HG03354 (cell line): ENCODE data around the gene F10.

Source experiments
- ATAC-seq: cut with Tn5 transposase; IDR thresholded peaks from one replicate; pipeline ENCODE4 v1.9.1; 2021; ENCODE audit warnings: mild to moderate bottlenecking; ENCODE audit not compliant: unreplicated experiment, poor library complexity, severe bottlenecking

F10 gene

DNA sequence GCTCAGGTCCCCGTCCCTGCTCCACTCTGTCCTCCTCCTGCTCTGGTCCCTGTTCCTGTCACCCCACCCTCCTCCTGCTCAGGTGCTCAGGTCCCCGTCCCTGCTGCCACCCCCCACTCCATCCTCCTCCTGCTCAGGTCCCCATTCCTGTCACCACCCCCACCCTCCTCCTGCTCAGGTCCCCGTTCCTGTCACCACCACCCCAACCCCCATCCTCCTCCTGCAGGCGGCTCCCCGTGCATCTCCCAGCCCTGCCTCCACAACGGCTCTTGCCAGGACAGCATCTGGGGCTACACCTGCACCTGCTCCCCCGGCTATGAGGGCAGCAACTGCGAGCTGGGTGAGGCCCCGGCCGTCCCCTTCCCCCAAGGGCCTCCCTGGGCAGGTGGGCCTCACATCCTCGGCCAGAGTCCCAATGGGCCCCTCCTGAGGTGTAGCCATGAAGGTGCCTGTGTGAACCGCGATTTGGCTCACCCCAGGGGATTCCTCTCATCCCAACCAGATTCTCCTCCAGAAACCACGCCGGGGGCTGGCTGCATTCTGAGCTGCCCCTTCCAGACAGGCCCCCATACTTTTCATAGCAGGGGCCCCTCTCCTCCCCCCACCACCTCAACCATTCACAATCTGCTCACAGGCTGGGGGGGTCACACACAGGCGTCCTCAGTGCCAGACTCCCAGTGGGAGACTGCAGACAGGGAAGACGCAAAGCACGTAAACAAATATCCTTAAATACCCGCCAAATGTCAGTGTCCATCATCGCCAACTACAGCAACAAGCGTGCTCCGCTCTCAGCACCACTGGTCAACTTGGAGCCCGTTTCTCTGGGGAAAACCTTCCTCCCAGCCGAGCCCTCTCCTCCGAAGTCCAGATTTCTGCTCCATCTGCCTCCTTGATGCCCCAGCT is 40.4 kb downstream of the F10 start:
- no peak for ATAC-seq

DNA sequence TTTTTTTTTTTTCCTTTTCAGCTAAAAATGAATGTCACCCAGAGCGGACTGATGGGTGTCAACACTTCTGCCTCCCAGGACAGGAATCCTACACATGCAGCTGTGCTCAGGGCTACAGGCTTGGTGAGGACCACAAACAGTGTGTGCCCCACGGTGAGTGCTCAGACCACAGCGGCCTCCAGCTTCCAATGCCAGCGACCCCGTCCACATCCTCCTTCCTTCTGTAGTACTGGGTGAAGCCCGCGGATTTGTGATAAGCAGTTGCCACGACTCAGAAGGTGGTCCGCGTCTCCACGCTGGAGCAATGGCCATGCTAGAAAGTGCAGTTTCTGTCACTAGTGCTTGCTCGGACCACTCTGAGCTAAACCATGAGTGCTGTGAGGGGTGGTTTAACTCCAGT is 41.9 kb downstream of the F10 start:
- no peak for ATAC-seq

- no peak for ATAC-seq
These were observed 43.7 kb downstream of the F10 start for GRCh38 chr13:113166266-113166665.

DNA sequence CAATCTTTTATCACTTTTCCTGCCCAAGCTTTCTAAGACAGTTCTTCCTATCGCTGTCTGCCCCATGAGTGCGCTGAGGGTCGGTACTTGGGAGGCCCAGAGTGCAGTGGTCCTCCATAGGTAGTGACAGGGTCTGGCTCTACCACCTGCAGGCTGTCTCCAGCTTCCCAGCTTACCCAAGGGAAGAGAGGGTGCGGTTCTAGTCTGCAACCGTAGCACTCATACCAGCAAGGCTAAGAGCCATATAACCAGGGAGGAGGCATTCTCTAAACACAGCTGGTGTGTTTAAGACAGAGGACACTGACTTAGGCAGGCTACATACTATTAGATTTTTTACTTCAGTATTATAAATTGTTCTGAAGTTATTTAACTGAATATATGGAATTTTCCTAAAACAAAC is 44.1 kb downstream of the F10 start:
- no peak for ATAC-seq

- ATAC-seq, result no peak
These were observed 44.6 kb downstream of the F10 start for GRCh38 chr13:113167155-113167554.

DNA sequence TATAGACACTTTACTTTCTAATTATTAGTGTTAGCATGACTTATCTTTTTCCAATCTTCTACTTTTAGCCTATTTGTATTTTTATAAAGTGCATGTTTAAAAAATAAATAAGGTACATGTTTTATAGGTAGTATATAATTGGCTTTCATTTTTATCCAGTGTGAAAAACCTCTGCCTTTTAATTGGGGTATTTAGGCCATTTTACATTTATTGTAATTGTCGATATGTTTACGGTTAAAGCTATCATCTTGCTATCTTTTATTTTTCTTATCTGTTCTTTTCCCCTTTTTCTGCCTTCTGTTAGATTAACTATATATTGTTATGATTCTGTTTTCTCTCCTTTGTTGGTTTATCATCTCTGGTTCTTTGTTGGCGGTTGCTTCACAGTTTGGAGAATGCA is 45.0 kb downstream of the F10 start:
- no peak for ATAC-seq

GRCh38 chr13:113168211-113168610 is 45.6 kb downstream of the F10 start:
- ATAC-seq, result no peak

GRCh38 chr13:113169277-113170272 is 47.0 kb downstream of the F10 start:
- no peak for ATAC-seq

- no peak for ATAC-seq
These were observed 47.9 kb downstream of the F10 start for GRCh38 chr13:113170511-113170910.

DNA sequence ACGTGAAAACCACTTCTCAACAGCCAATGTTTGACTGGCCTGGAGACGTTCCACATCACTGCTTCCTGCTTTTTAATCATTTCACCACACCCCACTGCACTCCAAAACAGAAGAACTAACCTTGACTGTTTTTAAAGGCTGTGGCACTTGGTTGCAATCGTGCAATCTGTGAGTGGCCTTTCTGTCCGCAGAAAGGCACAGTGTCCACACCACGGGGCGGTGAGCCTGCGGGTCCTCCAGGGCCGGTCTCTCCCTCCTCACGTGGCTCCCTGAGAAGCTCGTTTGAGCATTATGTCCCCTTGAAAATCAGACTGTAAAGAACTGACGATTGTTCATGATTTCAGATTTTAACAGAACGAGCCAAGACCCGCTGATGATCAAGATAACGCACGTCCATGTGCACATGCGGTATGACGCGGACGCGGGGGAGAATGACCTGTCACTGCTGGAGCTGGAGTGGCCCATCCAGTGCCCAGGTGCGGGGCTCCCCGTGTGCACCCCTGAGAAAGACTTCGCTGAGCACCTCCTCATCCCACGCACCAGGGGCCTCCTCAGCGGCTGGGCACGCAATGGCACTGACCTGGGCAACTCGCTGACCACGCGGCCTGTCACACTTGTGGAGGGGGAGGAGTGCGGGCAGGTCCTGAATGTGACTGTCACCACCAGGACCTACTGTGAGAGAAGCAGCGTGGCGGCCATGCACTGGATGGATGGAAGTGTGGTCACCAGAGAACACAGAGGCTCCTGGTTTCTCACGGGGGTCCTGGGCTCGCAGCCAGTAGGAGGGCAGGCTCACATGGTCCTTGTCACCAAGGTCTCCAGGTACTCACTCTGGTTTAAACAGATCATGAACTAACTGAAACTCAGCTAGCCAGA is 48.9 kb downstream of the F10 start:
- ATAC-seq, result no peak

GRCh38 chr13:113172419-113172926 is 49.9 kb downstream of the F10 start:
- no peak for ATAC-seq

GRCh38 chr13:113176280-113176679 is 53.7 kb downstream of the F10 start:
- ATAC-seq, result no peak

DNA sequence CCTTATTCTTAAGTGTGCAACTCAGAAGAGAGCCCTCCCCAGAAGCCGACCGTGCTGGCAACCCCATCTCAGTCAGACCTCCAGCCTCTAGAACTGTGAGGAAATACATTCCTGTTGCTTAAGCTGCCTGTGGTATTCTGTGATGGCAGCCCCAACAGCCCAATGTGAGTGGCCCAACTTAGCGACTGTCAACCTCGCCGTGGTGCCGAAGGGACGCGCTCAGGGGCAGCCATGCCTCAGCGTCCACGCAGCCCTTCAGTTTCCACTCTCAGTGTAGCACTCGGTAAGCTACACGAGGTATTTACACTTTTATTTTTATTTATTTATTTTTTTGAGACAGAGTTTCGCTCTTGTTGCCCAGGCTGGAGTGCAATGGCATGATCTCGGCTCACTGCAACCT is 54.2 kb downstream of the F10 start:
- no peak for ATAC-seq

DNA sequence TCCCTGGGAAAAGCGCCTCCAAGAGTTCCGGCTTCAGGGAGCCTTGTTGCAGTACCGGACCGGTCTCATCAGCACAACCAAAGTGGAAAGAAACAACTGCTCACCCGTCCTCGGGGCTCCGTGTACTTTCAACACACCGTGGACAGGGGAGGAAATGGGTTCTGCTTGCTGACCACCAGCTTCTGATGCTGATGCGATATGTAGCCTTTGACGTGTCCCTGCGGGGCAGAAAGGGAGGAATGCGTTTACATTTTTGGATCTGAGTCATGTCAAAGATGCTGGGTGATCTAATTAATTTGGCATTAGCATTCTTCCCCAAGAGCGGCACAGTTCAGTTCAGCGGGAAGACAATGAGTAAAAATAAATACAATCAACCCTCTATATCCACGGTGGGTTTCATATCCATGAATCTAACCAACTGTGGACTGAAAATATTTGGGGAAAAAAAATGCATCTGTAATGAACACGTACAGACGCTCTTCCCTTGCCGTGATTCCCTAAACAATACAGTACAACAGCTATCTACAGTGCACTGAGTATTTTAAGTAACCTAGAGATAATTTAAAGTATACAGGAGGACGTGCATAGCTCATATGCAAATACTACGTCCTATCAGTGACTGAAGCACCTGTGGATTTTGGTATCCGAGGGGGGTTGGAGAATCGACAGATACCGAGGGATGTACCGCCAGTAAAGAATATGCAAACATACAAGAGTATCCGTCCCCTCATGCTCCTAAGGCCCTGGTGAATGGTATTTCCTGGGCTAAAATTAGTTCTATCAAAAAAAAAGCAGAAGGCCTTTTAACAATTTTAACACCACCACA is 55.7 kb downstream of the F10 start:
- no peak for ATAC-seq

- ATAC-seq, result no peak
These were observed 56.2 kb downstream of the F10 start for GRCh38 chr13:113178896-113179167.

DNA sequence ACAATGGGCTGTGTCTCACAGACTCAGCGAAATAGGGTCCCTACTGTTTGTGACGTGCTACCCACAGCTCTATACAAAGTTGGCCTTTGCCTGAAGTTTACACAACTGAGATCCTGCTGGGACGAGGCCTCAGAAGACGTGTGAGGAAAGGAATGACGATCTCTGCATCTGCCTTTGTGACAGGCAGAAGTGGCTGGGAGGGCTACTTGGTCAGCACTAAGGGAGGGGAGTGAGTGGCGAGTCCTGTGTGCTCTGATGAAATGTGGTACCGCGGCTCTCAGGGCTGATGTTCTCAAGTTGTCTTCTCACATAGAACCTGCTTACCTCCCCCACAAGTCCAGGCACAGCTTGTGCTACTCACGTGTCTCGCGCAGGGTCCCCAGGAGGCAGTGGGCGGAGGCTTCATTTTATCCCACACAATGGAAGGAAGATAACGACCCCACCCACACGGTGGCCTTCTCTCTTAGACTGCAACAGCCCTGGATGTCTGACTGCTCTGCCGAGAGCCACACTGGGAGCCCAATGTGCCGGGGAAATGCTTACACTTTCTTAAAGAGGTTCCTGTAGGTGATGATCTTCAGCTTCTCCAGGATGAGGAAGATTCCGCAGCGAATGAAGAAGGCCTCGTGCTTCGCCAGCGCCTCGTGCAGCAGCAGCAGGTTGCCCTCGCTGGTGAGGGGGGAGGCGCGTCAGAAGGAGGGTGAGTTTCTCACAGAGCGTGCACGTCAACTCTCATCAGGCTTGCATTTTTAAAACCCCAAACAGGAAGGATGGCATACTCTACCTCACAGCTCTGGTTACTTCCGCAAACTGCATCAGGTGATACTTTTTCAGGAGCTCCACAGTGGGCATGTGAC is 57.0 kb downstream of the F10 start:
- ATAC-seq, result no peak

DNA sequence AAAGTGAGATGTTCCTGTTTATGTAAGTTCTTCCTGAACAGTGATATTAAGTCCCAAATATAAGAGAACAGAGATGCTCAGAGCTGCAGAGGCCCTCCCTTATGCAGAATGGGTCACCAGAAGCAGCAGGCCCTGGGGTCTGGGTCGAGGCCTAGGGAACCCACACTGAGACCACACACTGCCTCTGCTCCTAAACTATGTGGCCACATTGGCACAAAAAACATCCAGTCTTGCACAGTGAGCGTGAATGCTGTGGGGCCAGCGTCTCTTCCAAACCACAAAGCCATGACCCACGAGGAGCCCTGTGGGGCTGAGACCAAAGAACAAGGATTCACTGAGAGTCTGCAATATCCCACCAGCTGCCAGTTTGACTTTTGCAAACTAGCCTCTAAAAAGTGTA is 59.4 kb downstream of the F10 start:
- no peak for ATAC-seq
